GM12892 (cell line): ENCODE measurements around the gene FAM20C.

Experiments used
- POLR2A ChIP-seq: IDR thresholded peaks from 2 replicates; pipeline ENCODE4 v1.6.1; 2011; ENCODE audit warnings: low read depth, low read length, control low read depth
- POLR2AphosphoS5 ChIP-seq: IDR thresholded peaks from 2 replicates; pipeline ENCODE4 v1.6.1; 2011; ENCODE audit warnings: low read depth, low read length, control low read depth
- TAF1 ChIP-seq: IDR thresholded peaks from 2 replicates; pipeline ENCODE4 v1.6.1; 2011; ENCODE audit warnings: low read depth, mild to moderate bottlenecking, control low read depth, low read length, borderline replicate concordance

DNA sequence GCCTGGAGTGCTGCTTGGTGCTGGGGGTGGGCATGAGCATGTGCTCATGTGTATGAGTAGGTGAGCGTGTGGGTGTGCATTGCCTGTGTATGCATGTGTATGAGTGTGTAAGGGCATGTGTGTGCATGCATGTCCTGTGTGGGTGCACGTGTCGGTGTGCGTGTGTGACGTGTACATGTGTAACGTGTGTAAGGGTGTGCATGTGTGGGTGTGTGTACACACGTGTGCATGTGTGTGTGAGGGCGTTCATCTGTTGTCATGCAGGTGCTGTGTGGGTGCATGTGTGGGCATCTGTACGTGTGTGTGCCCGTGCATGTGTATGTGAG lies 30.3 kb downstream of the FAM20C start:
- TF ChIP-seq POLR2A, result no peak
- no peak for TF ChIP-seq TAF1
- TF ChIP-seq POLR2AphosphoS5, result no peak
